HCT116 (cell line): Measurements from ENCODE around the gene ATP1B3. TPM values are rescaled to one million over a fixed set of nuclear protein-coding genes. Genes with fewer than 3 reads are reported as not detected.

Experiments used
- ATAC-seq: fragments of 200-7000 bp; cut with Tn5 transposase; 2 replicates; pipeline ENCODE4 v1.9.1; 2020; ENCODE audit warnings: mild to moderate bottlenecking, moderate library complexity
- Bru-seq: library from RNA; stranded (reverse); fragments of 400-500 nt; gene quantifications from one replicate; lab custom pipeline; 2021; lab: Mats Ljungman, UMichigan
- BruChase-seq, 2 experiments: library from RNA; stranded (reverse); fragments of 400-500 nt; gene quantifications; one replicate each; lab custom pipeline; 2021; lab: Mats Ljungman, UMichigan
- BruUV-seq: library from RNA; stranded (reverse); fragments of 400-500 nt; replicated peaks from 2 replicates; lab custom pipeline; 2021; lab: Mats Ljungman, UMichigan
- CTCF ChIA-PET: fragments of 300-600 bp; sonication (Branson Sonifier 250); formaldehyde crosslinking; loops from one replicate; lab custom pipeline; 2021; ENCODE audit warnings: antibody characterized with exemption; lab: Charles Lee
- POLR2A ChIA-PET: fragments of 300-600, 350-600 bp; sonication (Branson Sonifier 250); formaldehyde crosslinking; loops from one replicate; lab custom pipeline; 2021; ENCODE audit warnings: antibody characterized with exemption; lab: Charles Lee
- RAD21 ChIA-PET, 2 experiments: fragments of 300-600 bp; sonication (Branson Sonifier 250); formaldehyde crosslinking; loops; one replicate each; lab custom pipeline; 2023; ENCODE audit warnings: low total read pairs in 2 of 2; ENCODE audit not compliant: uncharacterized antibody in 2 of 2, unreplicated experiment in 2 of 2, low non-redundant PET in 1 of 2; lab: Charles Lee
- DNase-seq: peaks from one replicate; pipeline ENCODE4 v3.0.0-alpha.2; 2010; ENCODE audit warnings: low read depth, low spot score
- H2AFZ ChIP-seq: fragments of 200-600 bp; shearing (Covaris generic), sonication (generic); 2 replicates; pipeline ENCODE4 v1.6.1; 2017; ENCODE audit warnings: low read depth, mixed run types, mixed read lengths, antibody characterized with exemption, low read length; ENCODE audit not compliant: poor library complexity, severe bottlenecking
- H3K27ac ChIP-seq: 2 replicates; pipeline ENCODE4 v1.5.1; 2012; ENCODE audit warnings: low read depth, low read length
- H3K27me3 ChIP-seq: fragments of 200-600 bp; sonication (generic); 2 replicates; pipeline ENCODE4 v1.6.1; 2016; ENCODE audit warnings: mixed run types, low read length, mixed read lengths; ENCODE audit not compliant: insufficient read depth
- H3K36me3 ChIP-seq, 2 experiments: fragments of 200-500 bp in 1 of 2; fragments of 200-600 bp in 1 of 2; sonication (Bioruptor generic) in 1 of 2; sonication (generic) in 1 of 2; 2 replicates each; pipeline versions ENCODE4 v1.5.1 to v1.6.1; 2014 to 2016; ENCODE audit warnings: low read length in 2 of 2, inconsistent platforms in 1 of 2, mixed read lengths in 1 of 2, mixed run types in 1 of 2; ENCODE audit not compliant: insufficient read depth in 2 of 2, control insufficient read depth in 1 of 2
- H3K4me1 ChIP-seq, 2 experiments: fragments of 200-600 bp in 1 of 2; sonication (generic) in 1 of 2; 2 replicates each; pipeline versions ENCODE4 v1.5.1 to v1.6.1; 2012 to 2017; ENCODE audit warnings: low read length in 2 of 2, inconsistent platforms in 1 of 2, mild to moderate bottlenecking in 1 of 2, mixed read lengths in 1 of 2, mixed run types in 1 of 2, moderate library complexity in 1 of 2; ENCODE audit not compliant: insufficient read depth in 2 of 2, control insufficient read depth in 1 of 2
- H3K4me2 ChIP-seq: fragments of 200-600 bp; sonication (generic); 2 replicates; pipeline ENCODE4 v1.6.1; 2017; ENCODE audit warnings: mixed run types, low read length, mixed read lengths
- H3K4me3 ChIP-seq, 2 experiments: fragments of 200-600 bp in 1 of 2; sonication (generic) in 1 of 2; replicated peaks in 1 of 2; 2 replicates each; pipeline ENCODE4 v1.5.1; 2011 to 2016; ENCODE audit warnings: low read length in 2 of 2, control low read depth in 1 of 2, low read depth in 1 of 2, mild to moderate bottlenecking in 1 of 2, mixed read lengths in 1 of 2, mixed run types in 1 of 2
- H3K79me2 ChIP-seq: fragments of 200-600 bp; sonication (generic); 2 replicates; pipeline ENCODE4 v1.6.1; 2017; ENCODE audit warnings: mild to moderate bottlenecking, mixed run types, low read length, moderate library complexity, mixed read lengths; ENCODE audit not compliant: insufficient read depth
- H3K9ac ChIP-seq: fragments of 200-600 bp; sonication (generic); 2 replicates; pipeline ENCODE4 v1.6.1; 2016; ENCODE audit warnings: low read length, mixed read lengths
- H3K9me2 ChIP-seq: fragments of 200-600 bp; sonication (generic), shearing (Covaris generic); 2 replicates; pipeline ENCODE4 v1.6.1; 2017; ENCODE audit warnings: mixed run types, mild to moderate bottlenecking, moderate library complexity; ENCODE audit not compliant: insufficient read depth
- H3K9me3 ChIP-seq, 2 experiments: fragments of 200-500 bp in 1 of 2; fragments of 200-600 bp in 1 of 2; sonication (Bioruptor generic) in 1 of 2; sonication (generic) in 1 of 2; 2 replicates each; pipeline ENCODE4 v1.6.1; 2014 to 2017; ENCODE audit warnings: low read length in 2 of 2, mixed read lengths in 2 of 2, inconsistent platforms in 1 of 2, low read depth in 1 of 2, mild to moderate bottlenecking in 1 of 2, mixed run types in 1 of 2, moderate library complexity in 1 of 2; ENCODE audit not compliant: control insufficient read depth in 1 of 2, insufficient read depth in 1 of 2
- H4K20me1 ChIP-seq: fragments of 200-600 bp; sonication (generic), shearing (Covaris generic); 2 replicates; pipeline ENCODE4 v1.6.1; 2017; ENCODE audit warnings: mixed run types, mild to moderate bottlenecking, moderate library complexity; ENCODE audit not compliant: insufficient read depth
- CEBPB ChIP-seq: IDR thresholded peaks from 2 replicates; pipeline ENCODE4 v1.6.1; 2012; ENCODE audit warnings: low read depth
- POLR2A ChIP-seq: IDR thresholded peaks from 2 replicates; pipeline ENCODE4 v1.7.0; 2011; ENCODE audit warnings: borderline replicate concordance; ENCODE audit not compliant: insufficient read depth, insufficient read length; ENCODE audit errors: extremely low read depth
- POLR2AphosphoS5 ChIP-seq: IDR thresholded peaks from 2 replicates; pipeline ENCODE4 v1.6.1; 2011; ENCODE audit warnings: mild to moderate bottlenecking, low read depth, low read length, moderate library complexity
- SIN3A ChIP-seq: IDR thresholded peaks from 2 replicates; pipeline ENCODE4 v1.6.1; 2012; ENCODE audit warnings: low read depth
- ZFX ChIP-seq: fragments of 450-650 bp; IDR thresholded peaks from 2 replicates; pipeline ENCODE4 v1.6.1; 2017
- ZNF274 ChIP-seq: fragments of 200-500 bp; sonication (Bioruptor generic); IDR thresholded peaks from 2 replicates; pipeline ENCODE4 v1.6.1; 2014; ENCODE audit warnings: mild to moderate bottlenecking, low read depth, low read length, inconsistent platforms
- intact Hi-C: fragments of 100-400 bp; cut with micrococcal nuclease; formaldehyde crosslinking; loops from 2 replicates; pipeline ENCODE4 v1.10.0; 2022
- long read RNA-seq: library from polyadenylated mRNA; unstranded; transcript quantifications from one replicate; pipeline ENCODE4 v2.0.0, GENCODE V29; 2021; ENCODE audit not compliant: unreplicated experiment
- polyA plus RNA-seq: library from polyadenylated mRNA; unstranded; fragments of >200 nt; gene quantifications from 2 replicates; pipeline ENCODE4 v1.2.1, GENCODE V29; 2012; ENCODE audit warnings: missing spikeins
- total RNA-seq: library from RNA; stranded (reverse); gene quantifications from one replicate; pipeline ENCODE4 v1.2.1, GENCODE V29; 2021; ENCODE audit not compliant: unreplicated experiment

The ATP1B3 gene
- total RNA-seq (147 TPM), Bru-seq, nascent RNA (percentile 93 among the genes with signal in this experiment), BruChase-seq, experiment 1, labeled RNA remaining after a 6-hour chase (percentile 90 among the genes with signal in this experiment), BruChase-seq, experiment 2, labeled RNA remaining after a 2-hour chase (percentile 90 among the genes with signal in this experiment)
- polyA plus RNA-seq = 140 and 146 TPM in 2 replicates
- long read RNA-seq, transcript ATP1B3-201 (7 exons, 1,811 nt) = major isoform, 267 of 293 reads
- long read RNA-seq, partial matches to known transcripts = 3 of 293 reads
- long read RNA-seq, other reads (novel, unspliced or antisense) = 23 of 293 reads

GRCh38 chr3:141876381-141876890 lies at the start of gene ATP1B3:
ATP1B3 (plus strand) TSS chr3:141876643; CDS start chr3:141876802, 159 bp downstream.
- Histone ChIP-seq H3K9me2 (no peaks in the 10 kb centered on the region), H3K4me2 (peak within 1 kb of the TSS; percentile 100), H3K79me2 (peaks cover 50% of the 10 kb centered on the region), H2AFZ (peak within 1 kb of the TSS; percentile 96), H4K20me1 (peaks cover 13% of the 10 kb centered on the region; the same call in 1 of the 2 replicates), H3K4me1 (peaks cover 12 to 30% of the 10 kb centered on the region in 2 experiments), H3K36me3 (peaks cover 0 to 2% of the 10 kb centered on the region in 2 experiments; a peak in 1 of 4 replicates), H3K4me3 (peak within 1 kb of the TSS; percentile 69 to 96), H3K27me3 (no peaks in the 10 kb centered on the region), H3K9me3 (no peaks in the 10 kb centered on the region), H3K27ac (peak within 1 kb of the TSS; percentile 91), H3K9ac (peak within 1 kb of the TSS; percentile 97)
- CTCF ChIA-PET = no interaction called here
- peak; percentile 83 for ATAC-seq
- TF ChIP-seq SIN3A (peak; percentile 79), POLR2A (peak; percentile 91), POLR2AphosphoS5 (peak; percentile 94), ZNF274 (no peak), ZFX (no peak)
- intact Hi-C loops = loop anchor here (5.0 kb wide), 1 partner anchor 509 kb away; the partner anchor contains the start of gene ZBTB38
- no TSS peak for BruUV-seq
- RAD21 ChIA-PET = no interaction called here
- POLR2A ChIA-PET = interaction anchor here (1.1 kb wide), 1 partner anchor 10 kb away, joined by 4 read pairs; no protein-coding TSS in a partner anchor
- peak; percentile 28 for DNase-seq

- Histone ChIP-seq H3K4me3 (no peak overlapping the region), H3K27me3 (no peaks in the 10 kb centered on the region), H3K9ac (no peak overlapping the region), H3K36me3 (no peaks in the 10 kb centered on the region), H4K20me1 (no peaks in the 10 kb centered on the region), H3K27ac (no peak overlapping the region), H3K4me2 (no peak overlapping the region), H3K4me1 (peaks cover 0 to 5% of the 10 kb centered on the region in 2 experiments; a peak in 2 of 4 replicates), H2AFZ (no peak overlapping the region), H3K9me2 (no peaks in the 10 kb centered on the region), H3K79me2 (no peaks in the 10 kb centered on the region), H3K9me3 (no peaks in the 10 kb centered on the region)
- DNase-seq = no peak
- no peak for ATAC-seq
- no TSS peak for BruUV-seq
- intact Hi-C loops = no loop called here
- RAD21 ChIA-PET = no interaction called here
- POLR2A ChIA-PET = interaction anchor here (0.5 kb wide), 1 partner anchor 49 kb away, joined by 4 read pairs; no protein-coding TSS in a partner anchor
- CTCF ChIA-PET = no interaction called here
- no peak for TF ChIP-seq CEBPB
Observed at GRCh38 chr3:141828487-141828886, 48.0 kb upstream of the ATP1B3 start.
